GM12891 (cell line): ENCODE measurements around the gene NDUFC2.
A peak's percentile ranks its signal among the peaks of the same experiment; 100 is the strongest.
"Not testable (repeated sequence)": the region's sequence is repeated elsewhere in the genome, so short reads cannot be mapped to it uniquely, and the experiment has no call there.

Experiments used
- DNase-seq: peaks from one replicate; pipeline ENCODE4 v3.0.0; 2011; ENCODE audit warnings: low spot score; ENCODE audit not compliant: insufficient read length
- FAIRE-seq: peaks from 2 replicates; lab custom pipeline; 2011; peaks lifted over from hg19 to GRCh38; lab: Jason Lieb, UNC
- PAX5 ChIP-seq: IDR thresholded peaks from 2 replicates; pipeline ENCODE4 v1.6.1; 2011; ENCODE audit warnings: low read length, moderate library complexity, mild to moderate bottlenecking; ENCODE audit not compliant: insufficient read depth, severe bottlenecking
- POLR2A ChIP-seq: IDR thresholded peaks from 2 replicates; pipeline ENCODE4 v1.6.1; 2011; ENCODE audit warnings: low read depth, low read length, control low read depth
- POLR2AphosphoS5 ChIP-seq: IDR thresholded peaks from 2 replicates; pipeline ENCODE4 v1.6.1; 2011; ENCODE audit warnings: low read depth, low read length, control low read depth
- POU2F2 ChIP-seq: IDR thresholded peaks from 2 replicates; pipeline ENCODE4 v1.6.1; 2011; ENCODE audit warnings: low read depth, mild to moderate bottlenecking, control low read depth, low read length, moderate library complexity
- SPI1 ChIP-seq: IDR thresholded peaks from 2 replicates; pipeline ENCODE4 v1.6.1; 2011; ENCODE audit warnings: low read depth, low read length, control low read depth
- TAF1 ChIP-seq: IDR thresholded peaks from 2 replicates; pipeline ENCODE4 v1.6.1; 2011; ENCODE audit warnings: low read depth, low read length, control low read depth

The NDUFC2 gene

DNA sequence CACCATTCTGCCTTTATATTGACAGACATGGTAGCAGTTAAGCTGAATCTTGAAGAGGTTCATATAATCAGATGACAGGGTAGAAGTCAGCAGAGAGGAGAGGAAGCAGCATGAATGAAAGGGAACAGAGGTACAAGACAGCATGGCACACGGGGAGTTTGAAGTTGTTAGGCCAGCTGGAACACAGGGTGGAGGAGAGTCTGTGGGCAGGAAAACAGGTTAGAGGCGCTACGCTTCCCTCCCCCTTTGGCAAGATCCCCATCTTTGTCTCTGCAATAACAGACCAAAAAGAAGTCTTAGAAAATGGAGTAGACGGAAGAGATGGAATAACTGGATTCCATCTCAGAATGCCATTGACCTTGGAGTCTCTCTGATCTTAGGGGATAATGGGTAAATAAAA, 20.0 kb upstream of the NDUFC2 start:
- TF ChIP-seq POU2F2 = no peak
- no peak for TF ChIP-seq POLR2A
- no peak for TF ChIP-seq SPI1
- no peak for TF ChIP-seq TAF1
- no peak for TF ChIP-seq PAX5
- TF ChIP-seq POLR2AphosphoS5 = no peak
- FAIRE-seq = peak; percentile 63

DNA sequence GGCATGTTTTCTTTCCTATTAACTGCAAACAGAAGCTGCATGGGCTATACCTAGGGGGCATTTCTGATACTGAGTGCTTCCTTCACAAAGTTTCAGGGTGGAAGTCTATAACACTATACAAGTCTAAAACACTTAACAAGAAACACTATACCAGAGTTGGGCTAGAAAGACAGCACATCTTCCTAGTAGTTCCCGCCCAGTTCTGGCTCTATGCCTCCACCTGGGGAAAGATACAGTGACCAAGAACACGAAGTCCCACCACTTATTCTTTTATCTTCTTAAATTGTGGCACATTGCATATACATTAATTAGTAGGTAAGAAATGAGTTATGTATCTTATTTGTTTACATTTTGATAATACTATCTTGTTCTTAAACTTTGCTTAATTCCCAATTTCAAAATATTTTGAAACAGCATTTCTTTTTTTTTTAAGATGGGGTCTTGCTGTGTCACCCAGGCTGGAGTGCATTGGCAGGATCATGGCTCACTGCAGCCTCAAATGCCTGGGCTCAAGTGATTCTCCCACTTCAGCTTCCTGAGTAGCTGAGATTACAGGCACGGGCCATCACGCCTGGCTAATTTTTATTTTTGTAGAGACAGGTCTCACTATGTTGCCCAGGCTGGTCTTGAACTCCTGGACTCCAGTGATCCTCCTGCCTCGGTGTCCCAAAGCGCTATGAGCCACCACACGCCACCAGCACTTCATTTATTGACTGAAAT, 18.2 kb upstream of the NDUFC2 start:
- FAIRE-seq = no peak
- TF ChIP-seq PAX5 (no peak), TAF1 (no peak), POLR2AphosphoS5 (no peak), SPI1 (no peak), POLR2A (no peak), POU2F2 (no peak)
- DNase-seq = no peak

More for the DNA sequence above, 20.0 kb upstream of the NDUFC2 start:
- DNase-seq = no peak

DNA sequence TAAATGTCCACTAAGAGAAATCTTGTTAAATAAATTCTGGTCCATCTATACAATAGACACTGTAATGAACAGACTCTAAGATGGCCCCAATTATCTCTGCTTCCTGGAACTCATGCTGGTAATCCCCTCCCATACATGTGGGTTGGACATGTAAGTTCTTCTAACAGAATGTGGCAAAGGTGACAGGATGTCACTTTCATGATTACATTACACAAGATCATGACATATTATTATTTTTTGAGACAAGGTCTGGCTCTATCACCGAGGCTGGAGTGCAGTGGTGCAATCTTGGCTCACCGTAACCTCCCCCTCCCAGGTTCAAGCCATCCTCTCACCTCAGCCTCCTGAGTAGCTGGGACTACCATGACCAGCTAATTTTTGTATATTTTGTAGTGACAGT, 14.6 kb upstream of the NDUFC2 start:
- TF ChIP-seq TAF1 (no peak), POLR2AphosphoS5 (no peak), POU2F2 (no peak), SPI1 (no peak), PAX5 (no peak), POLR2A (no peak)
- FAIRE-seq = no peak
- no peak for DNase-seq

DNA sequence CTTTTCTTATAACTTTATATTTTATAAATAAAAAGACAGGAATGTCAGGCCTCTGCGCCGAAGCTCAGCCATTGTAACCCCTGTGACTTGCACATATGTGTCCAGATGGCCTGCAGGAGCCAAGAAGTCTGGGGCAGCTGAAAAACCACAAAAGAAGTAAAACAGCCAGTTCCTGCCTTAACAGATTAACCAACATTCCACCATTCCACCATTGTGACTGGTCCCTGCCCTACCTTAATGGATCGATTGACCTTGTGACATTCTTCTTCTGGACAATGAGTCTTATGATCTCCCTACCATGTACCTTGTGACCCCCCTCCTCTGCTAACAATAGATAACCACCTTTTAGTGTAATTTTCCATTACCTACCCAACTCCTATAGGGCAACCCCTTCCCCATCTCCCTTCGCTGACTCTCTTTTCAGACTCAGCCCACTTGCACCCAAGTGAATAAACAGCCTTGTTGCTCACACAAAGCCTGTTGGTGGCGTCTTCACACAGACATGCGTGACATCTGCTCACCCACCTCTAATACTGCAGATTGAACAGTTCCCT, 6.9 kb upstream of the NDUFC2 start:
- DNase-seq, FAIRE-seq: not testable (repeated sequence)

DNA sequence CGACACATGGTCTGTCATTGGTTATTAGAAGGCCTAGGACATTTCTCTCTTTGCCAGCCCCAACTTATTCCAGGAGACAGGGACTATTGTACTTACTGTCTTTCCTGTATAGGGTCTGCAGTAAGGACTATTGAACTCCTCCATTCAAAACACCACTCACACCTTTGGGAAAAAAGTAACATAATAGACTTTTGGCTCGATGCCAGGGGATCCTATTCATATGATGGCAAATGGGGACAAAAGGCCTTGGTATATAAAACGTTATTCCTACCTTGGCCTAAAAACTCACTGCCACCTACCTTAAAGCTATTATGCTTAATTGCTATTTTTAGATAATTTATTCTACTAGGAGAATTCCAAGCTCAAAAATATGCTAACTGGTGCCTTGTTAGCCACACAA, 6.3 kb upstream of the NDUFC2 start:
- no peak for DNase-seq
- FAIRE-seq = no peak
- no peak for TF ChIP-seq POLR2AphosphoS5
- no peak for TF ChIP-seq TAF1
- TF ChIP-seq POU2F2 = no peak
- TF ChIP-seq PAX5 = no peak
- TF ChIP-seq SPI1 = no peak
- TF ChIP-seq POLR2A = no peak

DNA sequence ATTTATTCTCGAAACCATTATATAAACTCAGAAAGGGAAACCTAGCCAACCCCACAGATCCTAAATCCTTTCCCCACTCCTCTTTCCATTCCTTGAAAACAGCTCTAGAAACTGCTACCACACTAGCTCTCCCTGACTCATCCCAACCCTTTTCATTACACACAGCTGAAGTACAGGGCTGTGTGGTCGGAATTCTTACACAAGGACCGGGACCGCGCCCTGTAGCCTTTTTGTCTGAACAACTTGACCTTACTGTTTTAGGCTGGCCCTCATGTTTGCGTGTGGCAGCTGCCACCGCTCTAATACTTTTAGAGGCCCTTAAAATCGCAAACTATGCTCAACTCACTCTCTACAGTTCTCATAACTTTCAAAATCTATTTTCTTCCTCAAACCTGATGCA, 4.8 kb upstream of the NDUFC2 start:
- not testable (repeated sequence) for DNase-seq, FAIRE-seq

DNA sequence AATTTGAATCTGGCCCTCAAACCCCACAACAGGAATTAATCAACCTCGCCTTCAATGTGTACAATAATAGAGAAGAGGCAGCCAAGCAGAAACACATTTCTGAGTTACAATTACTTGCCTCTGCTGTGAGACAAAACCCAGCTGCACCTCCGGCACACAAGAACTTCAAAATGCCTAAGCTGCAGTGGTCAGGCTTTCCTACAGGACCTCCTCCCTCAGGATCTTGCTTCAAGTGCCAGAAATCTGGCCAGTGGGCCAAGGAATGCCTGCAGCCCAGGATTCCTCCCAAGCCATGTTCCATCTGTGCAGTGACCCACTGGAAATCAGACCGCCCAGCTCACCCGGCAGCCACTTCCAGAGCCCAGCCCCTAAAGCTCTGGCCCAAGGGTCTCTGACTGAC, 3.4 kb upstream of the NDUFC2 start:
- FAIRE-seq = no peak
- TF ChIP-seq POU2F2 = no peak
- TF ChIP-seq SPI1 = no peak
- no peak for TF ChIP-seq POLR2AphosphoS5
- TF ChIP-seq TAF1 = no peak
- no peak for TF ChIP-seq POLR2A
- no peak for TF ChIP-seq PAX5
- no peak for DNase-seq

DNA sequence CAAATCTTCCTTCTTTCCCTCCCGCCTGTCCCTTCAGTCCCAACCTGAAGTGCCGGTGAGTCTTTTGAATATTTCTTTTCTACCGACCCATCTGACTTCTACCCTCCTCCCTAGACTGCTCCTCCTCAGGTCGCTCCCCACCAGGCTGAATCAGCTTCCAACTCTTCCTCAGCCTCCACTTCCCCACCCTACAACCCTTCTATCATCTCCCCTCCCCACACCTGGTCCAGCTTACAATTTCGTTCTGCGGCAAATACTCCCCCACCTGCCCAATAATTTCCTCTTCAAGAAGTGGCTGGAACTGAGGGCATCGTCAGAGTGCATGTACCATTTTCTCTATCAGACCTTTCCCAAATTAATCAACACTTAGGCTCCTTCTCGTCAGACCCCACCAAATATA, 2.5 kb upstream of the NDUFC2 start:
- TF ChIP-seq PAX5 = no peak
- TF ChIP-seq POLR2A = no peak
- no peak for TF ChIP-seq POU2F2
- TF ChIP-seq POLR2AphosphoS5 = no peak
- no peak for FAIRE-seq
- no peak for DNase-seq

DNA sequence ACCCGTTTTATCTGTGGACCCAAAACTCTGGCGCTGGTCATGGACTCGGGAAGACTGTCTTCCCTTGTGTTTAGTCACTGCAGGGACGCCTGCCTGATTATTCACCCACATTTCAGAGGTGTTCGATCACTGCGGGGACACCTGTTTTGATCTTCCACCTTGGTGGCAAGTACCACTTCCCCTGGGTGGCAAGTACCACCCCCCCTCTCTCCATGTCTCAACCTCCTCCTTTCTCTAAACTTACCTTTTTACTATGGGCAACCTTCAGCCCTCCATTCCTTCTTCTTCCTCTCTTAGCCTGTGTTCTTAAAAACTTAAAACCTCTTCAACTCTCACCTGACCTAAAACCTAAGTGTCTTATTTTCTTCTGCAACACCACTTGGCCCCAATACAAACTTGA, 1.9 kb upstream of the NDUFC2 start:
- TF ChIP-seq POU2F2 (no peak), POLR2A (no peak), POLR2AphosphoS5 (no peak), PAX5 (no peak), SPI1 (no peak), TAF1 (no peak)
- FAIRE-seq = no peak
- no peak for DNase-seq

DNA sequence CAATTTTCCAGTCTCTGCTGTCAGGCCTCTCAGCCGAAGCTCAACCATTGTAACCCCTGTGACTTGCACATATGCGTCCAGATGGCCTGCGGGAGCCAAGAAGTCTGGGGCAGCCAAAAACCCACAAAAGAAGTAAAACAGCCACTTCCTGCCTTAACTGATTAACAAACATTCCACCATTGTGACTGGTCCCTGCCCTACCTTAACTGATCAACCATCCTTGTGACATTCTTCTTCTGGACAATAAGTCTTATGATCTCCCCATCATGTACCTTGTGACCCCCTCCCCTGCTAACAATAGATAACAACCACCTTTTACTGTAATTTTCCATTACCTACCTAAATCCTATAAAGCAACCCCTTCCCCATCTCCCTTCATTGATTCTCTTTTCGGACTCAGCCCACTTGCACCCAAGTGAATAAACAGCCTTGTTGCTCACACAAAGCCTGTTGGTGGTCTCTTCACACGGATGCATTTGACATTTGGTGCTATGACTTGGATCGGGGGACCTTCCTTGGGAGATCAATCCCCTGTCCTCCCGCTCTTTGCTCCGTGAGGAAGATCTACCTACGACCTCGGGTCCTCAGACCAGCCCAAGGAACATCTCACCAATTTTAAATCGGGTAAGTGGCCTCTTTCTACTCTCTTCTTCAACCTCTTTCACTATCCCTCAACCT, 1.3 kb upstream of the NDUFC2 start:
- DNase-seq (no peak), FAIRE-seq (no peak)
- no peak for TF ChIP-seq PAX5
- TF ChIP-seq POLR2AphosphoS5 = no peak
- TF ChIP-seq SPI1 = no peak
